Esophagus squamous epithelium (tissue), 5 donors: ENCODE data around the gene B4GALT5. TPM values are rescaled to one million over a fixed set of nuclear protein-coding genes. Genes with fewer than 3 reads are reported as not detected.

ENCODE experiments used
- DNase-seq: peaks from one replicate; lab custom pipeline; 2025; lab: John Stamatoyannopoulos, UW
- H3K27ac ChIP-seq, 4 donors: fragments of 200-600 bp; sonication (generic); one replicate each; pipeline ENCODE4 v1.5.1; 2016 to 2019; ENCODE audit warnings: mild to moderate bottlenecking in 1 of 4
- H3K27me3 ChIP-seq, 4 donors: fragments of 200-600 bp; sonication (generic); 1 replicate in 3 of 4; 2 replicates in 1 of 4; pipeline versions ENCODE4 v1.5.1 to v1.6.0; 2017 to 2021; ENCODE audit warnings: antibody characterized with exemption in 1 of 4
- H3K36me3 ChIP-seq, 3 donors: fragments of 200-600 bp; sonication (generic); one replicate each; pipeline ENCODE4 v1.5.1; 2016 to 2019
- H3K4me1 ChIP-seq, 3 donors: fragments of 200-600 bp; sonication (generic); one replicate each; pipeline ENCODE4 v1.5.1; 2017 to 2019
- H3K4me3 ChIP-seq, 4 donors: fragments of 200-600 bp; sonication (generic); 1 replicate in 3 of 4; 2 replicates in 1 of 4; pipeline ENCODE4 v1.5.1; 2016 to 2019; ENCODE audit warnings: mild to moderate bottlenecking in 2 of 4, moderate library complexity in 1 of 4
- H3K9me3 ChIP-seq, 3 donors: fragments of 200-600 bp; sonication (generic); one replicate each; pipeline ENCODE4 v1.5.1; 2016 to 2019
- CTCF ChIP-seq, 6 experiments: fragments of 450-650 bp in 4 of 6; fragments of 200-600 bp in 2 of 6; sonication (generic) in 2 of 6; IDR thresholded peaks; one replicate each; pipeline ENCODE4 v1.5.1; 2016 to 2019; ENCODE audit warnings: antibody characterized with exemption in 6 of 6, mild to moderate bottlenecking in 4 of 6, moderate library complexity in 4 of 6
- POLR2A ChIP-seq, 4 donors: fragments of 450-650 bp; IDR thresholded peaks; one replicate each; pipeline ENCODE4 v1.6.1; 2017; ENCODE audit warnings: antibody characterized with exemption in 4 of 4, mild to moderate bottlenecking in 4 of 4, moderate library complexity in 3 of 4
- WGBS, 2 donors: methylation state at CpG; one replicate each; pipeline ENCODE4 v1.1.5; 2018; 5-methylcytosine and 5-hydroxymethylcytosine counted together
- intact Hi-C: fragments of 100-400 bp; cut with DNase I; formaldehyde crosslinking; loops from one replicate; pipeline ENCODE4 v1.15.0; 2022
- total RNA-seq, 4 donors: library from RNA; depleted of rRNA; stranded (reverse); fragments of >200 nt; gene quantifications; one replicate each; pipeline ENCODE4 v1.1.0, GENCODE V29; 2016
- donor health status: DM: yes; HTN: yes; CAD: no.

Gene B4GALT5
- total RNA-seq, 4 donors from 2014 or later, result 24.1 to 34.2 (median 25.7) TPM

GRCh38 chr20:49589747-49590146 lies 123.9 kb downstream of the B4GALT5 start:
- peaks cover 7 to 58% (median 25%) of the 10 kb centered on the region in 3 donors for H3K4me1 ChIP-seq

GRCh38 chr20:49587111-49587570 lies 126.5 kb downstream of the B4GALT5 start:
- H3K27ac ChIP-seq, result peak overlapping the region in 3 of 4 donors; percentile 70 to 80 (median 71)
- H3K27me3 ChIP-seq, result peaks cover 0 to 28% (median 0%) of the 10 kb centered on the region in 4 donors
- intact Hi-C loops, result no loop called here
- no peaks in the 10 kb centered on the region for H3K36me3 ChIP-seq
- TF ChIP-seq CTCF (IDR thresholded peaks at IDR 0.05), result no peak
- TF ChIP-seq POLR2A (IDR thresholded peaks at IDR 0.05), result no peak
- peaks cover 0 to 6% (median 6%) of the 10 kb centered on the region in 3 donors for H3K9me3 ChIP-seq
- DNase-seq, result no peak
- peaks cover 0 to 48% (median 17%) of the 10 kb centered on the region in 3 donors for H3K4me1 ChIP-seq
- 44 to 48% methylated on average over 10 of the region's 10 CpGs for WGBS, 2 donors
- H3K4me3 ChIP-seq, result no peak overlapping the region

More at GRCh38 chr20:49589747-49590146, 123.9 kb downstream of the B4GALT5 start:
- no peaks in the 10 kb centered on the region for H3K9me3 ChIP-seq
- no peak overlapping the region for H3K4me3 ChIP-seq
- DNase-seq, result no peak
- H3K27me3 ChIP-seq, result peaks cover 0 to 21% (median 0%) of the 10 kb centered on the region in 4 donors
- no peaks in the 10 kb centered on the region for H3K36me3 ChIP-seq
- WGBS, 2 donors, result 77 to 81% methylated on average over 6 of the region's 6 CpGs
- H3K27ac ChIP-seq, result peak overlapping the region in 1 of 4 donors; percentile 9
- intact Hi-C loops, result no loop called here
- TF ChIP-seq CTCF (IDR thresholded peaks at IDR 0.05) (no peak), POLR2A (IDR thresholded peaks at IDR 0.05) (no peak)

GRCh38 chr20:49585585-49586245 lies 128.0 kb downstream of the B4GALT5 start:
- TF ChIP-seq CTCF (IDR thresholded peaks at IDR 0.05), result no peak
- no peak for TF ChIP-seq POLR2A (IDR thresholded peaks at IDR 0.05)
- Histone ChIP-seq H3K9me3 (peaks cover 0 to 7% (median 6%) of the 10 kb centered on the region in 3 donors), H3K27ac (peak overlapping the region; percentile 33 to 80 (median 75)), H3K4me3 (no peak overlapping the region), H3K4me1 (peaks cover 0 to 41% (median 14%) of the 10 kb centered on the region in 3 donors), H3K27me3 (peaks cover 0 to 28% (median 0%) of the 10 kb centered on the region in 4 donors), H3K36me3 (no peaks in the 10 kb centered on the region)
- WGBS, 2 donors, result 80 to 84% methylated on average over 5 to 9 of the region's 9 CpGs
- intact Hi-C loops, result no loop called here
- no peak for DNase-seq

GRCh38 chr20:49584418-49585382 lies 129.0 kb downstream of the B4GALT5 start:
- Histone ChIP-seq H3K4me3 (no peak overlapping the region), H3K4me1 (peaks cover 0 to 46% (median 22%) of the 10 kb centered on the region in 3 donors), H3K36me3 (no peaks in the 10 kb centered on the region), H3K27ac (peak overlapping the region; percentile 33 to 80 (median 75)), H3K27me3 (peaks cover 0 to 35% (median 0%) of the 10 kb centered on the region in 4 donors), H3K9me3 (peaks cover 0 to 7% (median 6%) of the 10 kb centered on the region in 3 donors)
- TF ChIP-seq POLR2A (IDR thresholded peaks at IDR 0.05) (no peak), CTCF (IDR thresholded peaks at IDR 0.05) (no peak)
- intact Hi-C loops, result no loop called here
- DNase-seq, result no peak
- 67 to 74% methylated on average over 14 of the region's 14 CpGs for WGBS, 2 donors
